Loucy (cell line): ENCODE data around the gene FAM131C.

Experiments
- H2AFZ ChIP-seq: fragments of 200-600 bp; sonication (generic); 2 replicates; pipeline ENCODE4 v1.6.0; 2016; ENCODE audit warnings: antibody characterized with exemption, mild to moderate bottlenecking, low read length, moderate library complexity
- H3F3A ChIP-seq: fragments of 200-600 bp; 2 replicates; pipeline ENCODE4 v1.6.0; 2016; ENCODE audit warnings: antibody characterized with exemption, low read depth, mild to moderate bottlenecking
- H3K27me3 ChIP-seq: fragments of 200-600 bp; sonication (generic); 2 replicates; pipeline ENCODE4 v1.6.1; 2014; ENCODE audit warnings: low read length, mild to moderate bottlenecking; ENCODE audit not compliant: insufficient read depth, poor library complexity, severe bottlenecking
- H3K36me3 ChIP-seq: fragments of 200-600 bp; sonication (generic); 2 replicates; pipeline ENCODE4 v1.6.1; 2016; ENCODE audit warnings: low read length; ENCODE audit not compliant: insufficient read depth
- H3K4me1 ChIP-seq: fragments of 200-600 bp; sonication (generic); 2 replicates; pipeline ENCODE4 v1.5.1; 2014; ENCODE audit warnings: low read length, mild to moderate bottlenecking; ENCODE audit not compliant: insufficient read depth, poor library complexity, severe bottlenecking
- H3K4me2 ChIP-seq: fragments of 200-600 bp; sonication (generic); 2 replicates; pipeline ENCODE4 v1.6.0; 2014; ENCODE audit warnings: antibody characterized with exemption, low read length, low read depth, mild to moderate bottlenecking; ENCODE audit not compliant: poor library complexity, severe bottlenecking
- H3K4me3 ChIP-seq: fragments of 200-600 bp; sonication (generic); 2 replicates; pipeline ENCODE4 v1.5.1; 2014; ENCODE audit warnings: low read length, mild to moderate bottlenecking, mixed read lengths; ENCODE audit not compliant: poor library complexity, severe bottlenecking
- H3K79me2 ChIP-seq: fragments of 200-600 bp; sonication (generic); 2 replicates; pipeline ENCODE4 v1.6.1; 2014; ENCODE audit warnings: low read length; ENCODE audit not compliant: insufficient read depth
- H3K9ac ChIP-seq: fragments of 200-600 bp; sonication (generic); 2 replicates; pipeline ENCODE4 v1.6.0; 2014; ENCODE audit warnings: mild to moderate bottlenecking, low read depth, low read length, moderate library complexity; ENCODE audit not compliant: poor library complexity, severe bottlenecking
- H3K9me2 ChIP-seq: fragments of 200-600 bp; sonication (generic); replicated peaks from 2 replicates; pipeline ENCODE4 v1.6.1; 2016; ENCODE audit warnings: low read depth, low read length, mixed read lengths
- H3K9me3 ChIP-seq: fragments of 200-600 bp; sonication (generic); 2 replicates; pipeline ENCODE4 v1.6.1; 2014; ENCODE audit warnings: mild to moderate bottlenecking, antibody characterized with exemption, low read length, low read depth; ENCODE audit not compliant: insufficient read depth
- H4K20me1 ChIP-seq: fragments of 200-600 bp; sonication (generic); 2 replicates; pipeline ENCODE4 v1.6.0; 2014; ENCODE audit warnings: antibody characterized with exemption, low read length, mild to moderate bottlenecking; ENCODE audit not compliant: insufficient read depth, poor library complexity, severe bottlenecking
- EZH2phosphoT487 ChIP-seq: fragments of 200-600 bp; IDR thresholded peaks from 2 replicates; pipeline ENCODE4 v1.6.1; 2018; ENCODE audit warnings: antibody characterized with exemption, mild to moderate bottlenecking, moderate library complexity, borderline replicate concordance
- TF ChIP-seq, protein P1 (sequence below): fragments of 200-600 bp; sonication (generic); conservative IDR thresholded peaks from 2 replicates; pipeline ENCODE4 v1.5.1; 2014; ENCODE audit warnings: mild to moderate bottlenecking, antibody characterized with exemption, low read length

The FAM131C gene

DNA sequence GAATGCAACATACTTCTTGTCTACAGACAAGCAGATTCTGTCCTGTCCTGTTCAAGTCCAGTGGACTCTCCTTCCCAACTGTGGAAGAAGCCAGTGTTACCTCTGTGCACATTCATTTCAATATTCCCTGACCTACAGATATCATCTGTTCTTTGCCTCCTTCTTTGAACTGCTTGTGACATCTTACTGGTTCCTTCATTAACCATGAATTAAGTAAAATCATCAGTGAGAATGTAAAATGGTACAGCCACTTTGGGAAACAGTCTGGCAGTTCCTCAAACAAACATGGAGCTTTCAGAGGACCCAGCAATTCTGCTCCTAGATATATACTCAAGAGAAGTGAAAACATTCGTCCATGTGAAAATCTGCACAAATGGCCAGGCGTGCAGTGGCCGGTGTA, 62.6 kb downstream of the FAM131C start:
- no peak for TF ChIP-seq EZH2phosphoT487
- TF ChIP-seq, protein P1, sequence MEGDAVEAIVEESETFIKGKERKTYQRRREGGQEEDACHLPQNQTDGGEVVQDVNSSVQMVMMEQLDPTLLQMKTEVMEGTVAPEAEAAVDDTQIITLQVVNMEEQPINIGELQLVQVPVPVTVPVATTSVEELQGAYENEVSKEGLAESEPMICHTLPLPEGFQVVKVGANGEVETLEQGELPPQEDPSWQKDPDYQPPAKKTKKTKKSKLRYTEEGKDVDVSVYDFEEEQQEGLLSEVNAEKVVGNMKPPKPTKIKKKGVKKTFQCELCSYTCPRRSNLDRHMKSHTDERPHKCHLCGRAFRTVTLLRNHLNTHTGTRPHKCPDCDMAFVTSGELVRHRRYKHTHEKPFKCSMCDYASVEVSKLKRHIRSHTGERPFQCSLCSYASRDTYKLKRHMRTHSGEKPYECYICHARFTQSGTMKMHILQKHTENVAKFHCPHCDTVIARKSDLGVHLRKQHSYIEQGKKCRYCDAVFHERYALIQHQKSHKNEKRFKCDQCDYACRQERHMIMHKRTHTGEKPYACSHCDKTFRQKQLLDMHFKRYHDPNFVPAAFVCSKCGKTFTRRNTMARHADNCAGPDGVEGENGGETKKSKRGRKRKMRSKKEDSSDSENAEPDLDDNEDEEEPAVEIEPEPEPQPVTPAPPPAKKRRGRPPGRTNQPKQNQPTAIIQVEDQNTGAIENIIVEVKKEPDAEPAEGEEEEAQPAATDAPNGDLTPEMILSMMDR, result no peak
- H3K27me3 ChIP-seq, result no peaks in the 10 kb centered on the region
- H3K79me2 ChIP-seq, result no peaks in the 10 kb centered on the region
- no peaks in the 10 kb centered on the region for H3K4me1 ChIP-seq
- H3K4me2 ChIP-seq, result no peak overlapping the region
- no peaks in the 10 kb centered on the region for H3K36me3 ChIP-seq
- H3F3A ChIP-seq, result no peaks in the 10 kb centered on the region
- no peaks in the 10 kb centered on the region for H4K20me1 ChIP-seq
- no peak overlapping the region for H3K4me3 ChIP-seq
- H3K9ac ChIP-seq, result no peak overlapping the region
- H3K9me3 ChIP-seq, result no peaks in the 10 kb centered on the region
- no peak overlapping the region for H2AFZ ChIP-seq
- no peaks in the 10 kb centered on the region for H3K9me2 ChIP-seq

DNA sequence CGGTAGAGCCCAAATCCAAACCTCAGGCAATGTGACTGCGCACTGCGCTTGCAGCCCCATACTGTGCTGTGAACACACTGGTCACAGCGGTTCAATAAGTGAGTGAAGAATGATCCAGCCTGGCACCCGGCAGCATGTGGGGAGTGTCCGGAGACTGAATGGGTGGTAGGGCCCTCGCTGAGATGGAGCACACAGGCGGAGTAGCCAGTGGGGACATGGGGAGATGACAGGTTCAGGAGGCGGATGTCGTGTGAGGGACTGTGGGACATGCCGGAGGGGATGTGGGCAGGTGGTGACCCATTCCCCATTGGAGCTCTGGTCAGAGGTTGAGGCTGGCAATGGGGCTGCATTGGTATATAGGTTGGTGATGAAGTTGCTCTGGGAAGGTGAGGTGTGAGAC, 63.8 kb downstream of the FAM131C start:
- Histone ChIP-seq H3K9ac (no peak overlapping the region), H3K36me3 (no peaks in the 10 kb centered on the region), H3K4me1 (no peaks in the 10 kb centered on the region), H3K4me3 (no peak overlapping the region), H3K79me2 (no peaks in the 10 kb centered on the region), H3K27me3 (no peaks in the 10 kb centered on the region), H4K20me1 (no peaks in the 10 kb centered on the region), H3K9me3 (no peaks in the 10 kb centered on the region), H3K4me2 (no peak overlapping the region), H2AFZ (no peak overlapping the region), H3F3A (no peaks in the 10 kb centered on the region), H3K9me2 (no peaks in the 10 kb centered on the region)
- no peak for TF ChIP-seq EZH2phosphoT487
- TF ChIP-seq, protein P1, result no peak

DNA sequence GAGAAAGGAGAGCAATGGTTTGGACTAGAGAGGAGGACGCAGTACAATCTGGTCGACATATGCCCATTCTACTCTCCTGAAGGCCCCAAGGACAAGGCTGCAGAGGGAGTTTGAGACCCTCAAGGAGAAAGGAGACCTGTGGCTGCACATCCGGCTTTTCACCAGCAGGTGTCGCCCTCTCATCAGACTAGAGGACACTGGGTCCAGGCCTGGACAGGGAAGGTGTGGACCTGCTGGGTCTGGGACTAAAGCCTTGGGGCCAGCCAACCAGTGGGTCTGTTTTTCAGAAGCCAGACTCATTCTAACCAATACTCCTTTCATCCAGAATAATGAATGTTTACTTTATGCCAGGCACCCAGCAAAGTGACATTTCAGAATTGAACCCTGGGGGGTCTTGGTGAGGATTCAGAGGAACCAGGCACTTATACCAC, 64.4 kb downstream of the FAM131C start:
- Histone ChIP-seq H3K36me3 (no peaks in the 10 kb centered on the region), H3K4me3 (no peak overlapping the region), H2AFZ (no peak overlapping the region), H4K20me1 (no peaks in the 10 kb centered on the region), H3F3A (no peaks in the 10 kb centered on the region), H3K9ac (no peak overlapping the region), H3K27me3 (no peaks in the 10 kb centered on the region), H3K4me1 (no peaks in the 10 kb centered on the region), H3K79me2 (no peaks in the 10 kb centered on the region), H3K4me2 (no peak overlapping the region), H3K9me3 (no peaks in the 10 kb centered on the region), H3K9me2 (no peaks in the 10 kb centered on the region)
- no peak for TF ChIP-seq EZH2phosphoT487
- TF ChIP-seq, protein P1, result peak; percentile 99
